Peyer's patch (tissue), 4 donors: ENCODE results near the gene TPCN2. TPM values are rescaled to one million over a fixed set of nuclear protein-coding genes. Genes with fewer than 3 reads are reported as not detected.

Experiments
- DNase-seq, 3 donors: peaks; one replicate each; pipeline ENCODE4 v3.0.0-alpha.2; 2017 to 2019
- H3K27ac ChIP-seq, 4 donors: fragments of 200-600 bp; sonication (generic); one replicate each; pipeline ENCODE4 v1.5.1; 2016 to 2019
- H3K27me3 ChIP-seq, 2 donors: fragments of 200-600 bp; sonication (generic); one replicate each; pipeline ENCODE4 v1.5.1; 2019
- H3K36me3 ChIP-seq, 3 donors: fragments of 200-600 bp; sonication (generic); one replicate each; pipeline ENCODE4 v1.5.1; 2016 to 2019
- H3K4me1 ChIP-seq, 4 donors: fragments of 200-600 bp; sonication (generic); one replicate each; pipeline ENCODE4 v1.5.1; 2016 to 2019
- H3K4me3 ChIP-seq, 4 donors: fragments of 200-600 bp; sonication (generic); 1 replicate in 3 of 4; 2 replicates in 1 of 4; pipeline ENCODE4 v1.5.1; 2016 to 2019; ENCODE audit warnings: mild to moderate bottlenecking in 1 of 4
- H3K9me3 ChIP-seq, 4 donors: fragments of 200-600 bp; sonication (generic); one replicate each; pipeline ENCODE4 v1.5.1; 2016 to 2019; ENCODE audit warnings: mild to moderate bottlenecking in 1 of 4
- CTCF ChIP-seq, 6 experiments: fragments of 450-650 bp in 4 of 6; fragments of 200-600 bp in 2 of 6; sonication (generic) in 1 of 6; IDR thresholded peaks; one replicate each; pipeline ENCODE4 v1.5.1; 2017 to 2019; ENCODE audit warnings: antibody characterized with exemption in 6 of 6, mild to moderate bottlenecking in 3 of 6, moderate library complexity in 1 of 6
- POLR2A ChIP-seq, 2 donors: fragments of 450-650 bp; IDR thresholded peaks; one replicate each; pipeline ENCODE4 v1.5.1; 2017; ENCODE audit warnings: antibody characterized with exemption in 2 of 2, mild to moderate bottlenecking in 2 of 2, moderate library complexity in 2 of 2
- total RNA-seq, 4 donors: library from RNA; depleted of rRNA; stranded (reverse); fragments of >200 nt; gene quantifications; one replicate each; pipeline ENCODE4 v1.1.0, GENCODE V29; 2016

The TPCN2 gene
- total RNA-seq, 4 donors from 2014 or later: 22.4 to 42.5 (median 33.0) TPM

GRCh38 chr11:69166218-69167115 lies 117.7 kb downstream of the TPCN2 start:
- no peaks in the 10 kb centered on the region for H3K27me3 ChIP-seq
- DNase-seq: peak in 1 of 3 donors; percentile 19
- H3K36me3 ChIP-seq: no peaks in the 10 kb centered on the region
- peak overlapping the region in 1 of 4 donors; percentile 0 for H3K4me3 ChIP-seq
- H3K27ac ChIP-seq: peak overlapping the region in 1 of 4 donors; percentile 9
- no peaks in the 10 kb centered on the region for H3K9me3 ChIP-seq
- TF ChIP-seq CTCF (IDR thresholded peaks at IDR 0.05): no peak
- no peak for TF ChIP-seq POLR2A (IDR thresholded peaks at IDR 0.05)
- peaks cover 0 to 10% (median 0%) of the 10 kb centered on the region in 4 donors for H3K4me1 ChIP-seq

- Histone ChIP-seq H3K4me3 (no peak overlapping the region), H3K4me1 (peaks cover 0 to 10% (median 0%) of the 10 kb centered on the region in 4 donors), H3K27ac (no peak overlapping the region), H3K36me3 (no peaks in the 10 kb centered on the region), H3K9me3 (no peaks in the 10 kb centered on the region), H3K27me3 (no peaks in the 10 kb centered on the region)
- TF ChIP-seq POLR2A (IDR thresholded peaks at IDR 0.05) (no peak), CTCF (IDR thresholded peaks at IDR 0.05) (no peak)
- DNase-seq: no peak
Measured at GRCh38 chr11:69167130-69167915, 118.6 kb downstream of the TPCN2 start.

- no peak overlapping the region for H3K27ac ChIP-seq
- H3K4me3 ChIP-seq: no peak overlapping the region
- peaks cover 0 to 10% (median 0%) of the 10 kb centered on the region in 4 donors for H3K4me1 ChIP-seq
- H3K27me3 ChIP-seq: no peaks in the 10 kb centered on the region
- no peak for TF ChIP-seq POLR2A (IDR thresholded peaks at IDR 0.05)
- no peak for TF ChIP-seq CTCF (IDR thresholded peaks at IDR 0.05)
- no peaks in the 10 kb centered on the region for H3K9me3 ChIP-seq
- DNase-seq: no peak
- H3K36me3 ChIP-seq: no peaks in the 10 kb centered on the region
Measured at GRCh38 chr11:69167916-69168691, 119.4 kb downstream of the TPCN2 start.

GRCh38 chr11:69169479-69169878 lies 120.7 kb downstream of the TPCN2 start:
- Histone ChIP-seq H3K4me1 (peaks cover 0 to 10% (median 0%) of the 10 kb centered on the region in 4 donors), H3K27ac (no peak overlapping the region), H3K27me3 (no peaks in the 10 kb centered on the region), H3K36me3 (no peaks in the 10 kb centered on the region), H3K9me3 (no peaks in the 10 kb centered on the region), H3K4me3 (no peak overlapping the region)
- no peak for DNase-seq
- no peak for TF ChIP-seq POLR2A (IDR thresholded peaks at IDR 0.05)
- no peak for TF ChIP-seq CTCF (IDR thresholded peaks at IDR 0.05)

GRCh38 chr11:69170704-69171103 lies 122.0 kb downstream of the TPCN2 start:
- TF ChIP-seq CTCF (IDR thresholded peaks at IDR 0.05) (no peak), POLR2A (IDR thresholded peaks at IDR 0.05) (no peak)
- H3K36me3 ChIP-seq: no peaks in the 10 kb centered on the region
- no peak overlapping the region for H3K27ac ChIP-seq
- DNase-seq: no peak
- H3K9me3 ChIP-seq: no peaks in the 10 kb centered on the region
- H3K4me3 ChIP-seq: no peak overlapping the region
- H3K4me1 ChIP-seq: peaks cover 0 to 10% (median 0%) of the 10 kb centered on the region in 4 donors
- no peaks in the 10 kb centered on the region for H3K27me3 ChIP-seq
